Ecto neural progenitor cell (in vitro differentiated cells): ENCODE data around the gene TMEM168.
"Not testable (repeated sequence)": the region's sequence is repeated elsewhere in the genome, so short reads cannot be mapped to it uniquely, and the experiment has no call there.

Experiments used
- DNase-seq: peaks from one replicate; pipeline ENCODE4 v3.0.0-alpha.2; 2018; ENCODE audit warnings: low spot score

Gene TMEM168

GRCh38 chr7:112789817-112790585 lies at the start of gene TMEM168:
Gene TMEM168 (minus strand): TSS chr7:112790393. CDS start chr7:112784825, 5,568 bp downstream.
- peak; percentile 86 for DNase-seq

GRCh38 chr7:112835928-112836327 lies 45.7 kb upstream of the TMEM168 start:
- not testable (repeated sequence) for DNase-seq

- no peak for DNase-seq
These were observed 42.9 kb upstream of the TMEM168 start for GRCh38 chr7:112833082-112833481.

- DNase-seq = no peak
These were observed 40.6 kb upstream of the TMEM168 start for GRCh38 chr7:112830769-112831168.

- no peak for DNase-seq
These were observed 38.5 kb upstream of the TMEM168 start for GRCh38 chr7:112828696-112829095.

GRCh38 chr7:112821345-112821744 lies 31.2 kb upstream of the TMEM168 start:
- no peak for DNase-seq

- no peak for DNase-seq
These were observed 29.3 kb upstream of the TMEM168 start for GRCh38 chr7:112819536-112819935.

- DNase-seq = no peak
These were observed 16.0 kb upstream of the TMEM168 start for GRCh38 chr7:112806156-112806555.

- DNase-seq = no peak
These were observed 12.2 kb upstream of the TMEM168 start for GRCh38 chr7:112802406-112802805.

GRCh38 chr7:112800486-112800885 lies 10.3 kb upstream of the TMEM168 start:
- DNase-seq = no peak

- DNase-seq = no peak
These were observed 9.4 kb upstream of the TMEM168 start for GRCh38 chr7:112799448-112800120.

- DNase-seq = no peak
These were observed 8.3 kb upstream of the TMEM168 start for GRCh38 chr7:112798274-112799159.

GRCh38 chr7:112796552-112796951 lies 6.4 kb upstream of the TMEM168 start:
- not testable (repeated sequence) for DNase-seq

- no peak for DNase-seq
These were observed 2.2 kb upstream of the TMEM168 start for GRCh38 chr7:112792441-112792840.

GRCh38 chr7:112791465-112792168 lies 1.4 kb upstream of the TMEM168 start:
- no peak for DNase-seq

- DNase-seq = no peak
These were observed 402 bp upstream of the TMEM168 start for GRCh38 chr7:112790586-112791003.

GRCh38 chr7:112789453-112789816 lies 758 bp downstream of the TMEM168 start:
- DNase-seq = no peak

GRCh38 chr7:112788778-112789343 lies 1.3 kb downstream of the TMEM168 start:
- DNase-seq = no peak

GRCh38 chr7:112784603-112785002 lies 5.6 kb downstream of the TMEM168 start:
- DNase-seq = no peak

GRCh38 chr7:112782498-112782897 lies 7.7 kb downstream of the TMEM168 start:
- DNase-seq = no peak

GRCh38 chr7:112781558-112781957 lies 8.6 kb downstream of the TMEM168 start:
- no peak for DNase-seq

GRCh38 chr7:112781110-112781509 lies 9.1 kb downstream of the TMEM168 start:
- DNase-seq = no peak
